ENCODE results near the gene RAPH1.

DNA sequence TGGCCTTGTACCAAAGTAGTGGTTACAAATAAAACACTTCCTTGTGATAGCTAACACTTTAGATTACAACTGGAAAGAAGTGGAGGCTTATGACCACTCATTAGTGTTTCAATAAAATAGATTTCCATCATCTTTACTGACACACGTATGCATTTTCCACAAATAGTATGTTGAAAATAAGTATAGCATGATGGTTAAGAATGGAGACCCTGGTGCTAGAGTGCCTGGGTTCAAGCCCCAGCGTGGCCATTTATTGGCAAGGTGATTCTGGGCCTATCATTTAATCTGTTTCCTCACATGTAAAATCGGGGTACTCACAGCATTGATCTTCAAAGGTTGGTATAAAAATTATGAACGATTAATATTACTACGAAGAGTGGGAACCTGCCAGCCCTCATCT is 54.5 kb downstream of the RAPH1 start:
- no peak for TF ChIP-seq KDM1A (IDR thresholded peaks at IDR 0.05)
- TF ChIP-seq, protein P1, sequence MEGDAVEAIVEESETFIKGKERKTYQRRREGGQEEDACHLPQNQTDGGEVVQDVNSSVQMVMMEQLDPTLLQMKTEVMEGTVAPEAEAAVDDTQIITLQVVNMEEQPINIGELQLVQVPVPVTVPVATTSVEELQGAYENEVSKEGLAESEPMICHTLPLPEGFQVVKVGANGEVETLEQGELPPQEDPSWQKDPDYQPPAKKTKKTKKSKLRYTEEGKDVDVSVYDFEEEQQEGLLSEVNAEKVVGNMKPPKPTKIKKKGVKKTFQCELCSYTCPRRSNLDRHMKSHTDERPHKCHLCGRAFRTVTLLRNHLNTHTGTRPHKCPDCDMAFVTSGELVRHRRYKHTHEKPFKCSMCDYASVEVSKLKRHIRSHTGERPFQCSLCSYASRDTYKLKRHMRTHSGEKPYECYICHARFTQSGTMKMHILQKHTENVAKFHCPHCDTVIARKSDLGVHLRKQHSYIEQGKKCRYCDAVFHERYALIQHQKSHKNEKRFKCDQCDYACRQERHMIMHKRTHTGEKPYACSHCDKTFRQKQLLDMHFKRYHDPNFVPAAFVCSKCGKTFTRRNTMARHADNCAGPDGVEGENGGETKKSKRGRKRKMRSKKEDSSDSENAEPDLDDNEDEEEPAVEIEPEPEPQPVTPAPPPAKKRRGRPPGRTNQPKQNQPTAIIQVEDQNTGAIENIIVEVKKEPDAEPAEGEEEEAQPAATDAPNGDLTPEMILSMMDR (IDR thresholded peaks at IDR 0.05 in 2 of 3, conservative IDR thresholded peaks at IDR 0.05 in 1 of 3; ENCODE audit: insufficient read depth in 2 of 3, low read depth in 1 of 3, low read length in 3 of 3) = no peak
- TF ChIP-seq, protein P2, sequence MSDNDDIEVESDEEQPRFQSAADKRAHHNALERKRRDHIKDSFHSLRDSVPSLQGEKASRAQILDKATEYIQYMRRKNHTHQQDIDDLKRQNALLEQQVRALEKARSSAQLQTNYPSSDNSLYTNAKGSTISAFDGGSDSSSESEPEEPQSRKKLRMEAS (CRISPR knock-in tag; IDR thresholded peaks at IDR 0.05) = no peak
- TF ChIP-seq, protein P3, sequence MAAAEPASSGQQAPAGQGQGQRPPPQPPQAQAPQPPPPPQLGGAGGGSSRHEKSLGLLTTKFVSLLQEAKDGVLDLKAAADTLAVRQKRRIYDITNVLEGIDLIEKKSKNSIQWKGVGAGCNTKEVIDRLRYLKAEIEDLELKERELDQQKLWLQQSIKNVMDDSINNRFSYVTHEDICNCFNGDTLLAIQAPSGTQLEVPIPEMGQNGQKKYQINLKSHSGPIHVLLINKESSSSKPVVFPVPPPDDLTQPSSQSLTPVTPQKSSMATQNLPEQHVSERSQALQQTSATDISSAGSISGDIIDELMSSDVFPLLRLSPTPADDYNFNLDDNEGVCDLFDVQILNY (CRISPR knock-in tag; IDR thresholded peaks at IDR 0.05) = no peak
- TF ChIP-seq, protein P4, sequence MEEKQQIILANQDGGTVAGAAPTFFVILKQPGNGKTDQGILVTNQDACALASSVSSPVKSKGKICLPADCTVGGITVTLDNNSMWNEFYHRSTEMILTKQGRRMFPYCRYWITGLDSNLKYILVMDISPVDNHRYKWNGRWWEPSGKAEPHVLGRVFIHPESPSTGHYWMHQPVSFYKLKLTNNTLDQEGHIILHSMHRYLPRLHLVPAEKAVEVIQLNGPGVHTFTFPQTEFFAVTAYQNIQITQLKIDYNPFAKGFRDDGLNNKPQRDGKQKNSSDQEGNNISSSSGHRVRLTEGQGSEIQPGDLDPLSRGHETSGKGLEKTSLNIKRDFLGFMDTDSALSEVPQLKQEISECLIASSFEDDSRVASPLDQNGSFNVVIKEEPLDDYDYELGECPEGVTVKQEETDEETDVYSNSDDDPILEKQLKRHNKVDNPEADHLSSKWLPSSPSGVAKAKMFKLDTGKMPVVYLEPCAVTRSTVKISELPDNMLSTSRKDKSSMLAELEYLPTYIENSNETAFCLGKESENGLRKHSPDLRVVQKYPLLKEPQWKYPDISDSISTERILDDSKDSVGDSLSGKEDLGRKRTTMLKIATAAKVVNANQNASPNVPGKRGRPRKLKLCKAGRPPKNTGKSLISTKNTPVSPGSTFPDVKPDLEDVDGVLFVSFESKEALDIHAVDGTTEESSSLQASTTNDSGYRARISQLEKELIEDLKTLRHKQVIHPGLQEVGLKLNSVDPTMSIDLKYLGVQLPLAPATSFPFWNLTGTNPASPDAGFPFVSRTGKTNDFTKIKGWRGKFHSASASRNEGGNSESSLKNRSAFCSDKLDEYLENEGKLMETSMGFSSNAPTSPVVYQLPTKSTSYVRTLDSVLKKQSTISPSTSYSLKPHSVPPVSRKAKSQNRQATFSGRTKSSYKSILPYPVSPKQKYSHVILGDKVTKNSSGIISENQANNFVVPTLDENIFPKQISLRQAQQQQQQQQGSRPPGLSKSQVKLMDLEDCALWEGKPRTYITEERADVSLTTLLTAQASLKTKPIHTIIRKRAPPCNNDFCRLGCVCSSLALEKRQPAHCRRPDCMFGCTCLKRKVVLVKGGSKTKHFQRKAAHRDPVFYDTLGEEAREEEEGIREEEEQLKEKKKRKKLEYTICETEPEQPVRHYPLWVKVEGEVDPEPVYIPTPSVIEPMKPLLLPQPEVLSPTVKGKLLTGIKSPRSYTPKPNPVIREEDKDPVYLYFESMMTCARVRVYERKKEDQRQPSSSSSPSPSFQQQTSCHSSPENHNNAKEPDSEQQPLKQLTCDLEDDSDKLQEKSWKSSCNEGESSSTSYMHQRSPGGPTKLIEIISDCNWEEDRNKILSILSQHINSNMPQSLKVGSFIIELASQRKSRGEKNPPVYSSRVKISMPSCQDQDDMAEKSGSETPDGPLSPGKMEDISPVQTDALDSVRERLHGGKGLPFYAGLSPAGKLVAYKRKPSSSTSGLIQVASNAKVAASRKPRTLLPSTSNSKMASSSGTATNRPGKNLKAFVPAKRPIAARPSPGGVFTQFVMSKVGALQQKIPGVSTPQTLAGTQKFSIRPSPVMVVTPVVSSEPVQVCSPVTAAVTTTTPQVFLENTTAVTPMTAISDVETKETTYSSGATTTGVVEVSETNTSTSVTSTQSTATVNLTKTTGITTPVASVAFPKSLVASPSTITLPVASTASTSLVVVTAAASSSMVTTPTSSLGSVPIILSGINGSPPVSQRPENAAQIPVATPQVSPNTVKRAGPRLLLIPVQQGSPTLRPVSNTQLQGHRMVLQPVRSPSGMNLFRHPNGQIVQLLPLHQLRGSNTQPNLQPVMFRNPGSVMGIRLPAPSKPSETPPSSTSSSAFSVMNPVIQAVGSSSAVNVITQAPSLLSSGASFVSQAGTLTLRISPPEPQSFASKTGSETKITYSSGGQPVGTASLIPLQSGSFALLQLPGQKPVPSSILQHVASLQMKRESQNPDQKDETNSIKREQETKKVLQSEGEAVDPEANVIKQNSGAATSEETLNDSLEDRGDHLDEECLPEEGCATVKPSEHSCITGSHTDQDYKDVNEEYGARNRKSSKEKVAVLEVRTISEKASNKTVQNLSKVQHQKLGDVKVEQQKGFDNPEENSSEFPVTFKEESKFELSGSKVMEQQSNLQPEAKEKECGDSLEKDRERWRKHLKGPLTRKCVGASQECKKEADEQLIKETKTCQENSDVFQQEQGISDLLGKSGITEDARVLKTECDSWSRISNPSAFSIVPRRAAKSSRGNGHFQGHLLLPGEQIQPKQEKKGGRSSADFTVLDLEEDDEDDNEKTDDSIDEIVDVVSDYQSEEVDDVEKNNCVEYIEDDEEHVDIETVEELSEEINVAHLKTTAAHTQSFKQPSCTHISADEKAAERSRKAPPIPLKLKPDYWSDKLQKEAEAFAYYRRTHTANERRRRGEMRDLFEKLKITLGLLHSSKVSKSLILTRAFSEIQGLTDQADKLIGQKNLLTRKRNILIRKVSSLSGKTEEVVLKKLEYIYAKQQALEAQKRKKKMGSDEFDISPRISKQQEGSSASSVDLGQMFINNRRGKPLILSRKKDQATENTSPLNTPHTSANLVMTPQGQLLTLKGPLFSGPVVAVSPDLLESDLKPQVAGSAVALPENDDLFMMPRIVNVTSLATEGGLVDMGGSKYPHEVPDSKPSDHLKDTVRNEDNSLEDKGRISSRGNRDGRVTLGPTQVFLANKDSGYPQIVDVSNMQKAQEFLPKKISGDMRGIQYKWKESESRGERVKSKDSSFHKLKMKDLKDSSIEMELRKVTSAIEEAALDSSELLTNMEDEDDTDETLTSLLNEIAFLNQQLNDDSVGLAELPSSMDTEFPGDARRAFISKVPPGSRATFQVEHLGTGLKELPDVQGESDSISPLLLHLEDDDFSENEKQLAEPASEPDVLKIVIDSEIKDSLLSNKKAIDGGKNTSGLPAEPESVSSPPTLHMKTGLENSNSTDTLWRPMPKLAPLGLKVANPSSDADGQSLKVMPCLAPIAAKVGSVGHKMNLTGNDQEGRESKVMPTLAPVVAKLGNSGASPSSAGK (IDR thresholded peaks at IDR 0.05) = no peak
- TF ChIP-seq ZC3H4 (CRISPR knock-in tag; IDR thresholded peaks at IDR 0.05; ENCODE audit: borderline replicate concordance) = no peak
- no peak for TF ChIP-seq POLR2A (conservative IDR thresholded peaks at IDR 0.05)
- TF ChIP-seq MXI1 (IDR thresholded peaks at IDR 0.05; ENCODE audit: low read depth, low read length) = no peak
- TF ChIP-seq SMAD1 (IDR thresholded peaks at IDR 0.05; ENCODE audit: low read depth, low read length, partially characterized antibody) = no peak
- TF ChIP-seq, protein P5, sequence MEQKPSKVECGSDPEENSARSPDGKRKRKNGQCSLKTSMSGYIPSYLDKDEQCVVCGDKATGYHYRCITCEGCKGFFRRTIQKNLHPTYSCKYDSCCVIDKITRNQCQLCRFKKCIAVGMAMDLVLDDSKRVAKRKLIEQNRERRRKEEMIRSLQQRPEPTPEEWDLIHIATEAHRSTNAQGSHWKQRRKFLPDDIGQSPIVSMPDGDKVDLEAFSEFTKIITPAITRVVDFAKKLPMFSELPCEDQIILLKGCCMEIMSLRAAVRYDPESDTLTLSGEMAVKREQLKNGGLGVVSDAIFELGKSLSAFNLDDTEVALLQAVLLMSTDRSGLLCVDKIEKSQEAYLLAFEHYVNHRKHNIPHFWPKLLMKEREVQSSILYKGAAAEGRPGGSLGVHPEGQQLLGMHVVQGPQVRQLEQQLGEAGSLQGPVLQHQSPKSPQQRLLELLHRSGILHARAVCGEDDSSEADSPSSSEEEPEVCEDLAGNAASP (IDR thresholded peaks at IDR 0.05) = no peak
- no peak for TF ChIP-seq KDM4B (IDR thresholded peaks at IDR 0.05; ENCODE audit: borderline replicate concordance in 2 of 2, low read depth in 1 of 2)

Measured in K562 (cell line).